GM23248 (cell line): ENCODE data around the gene ATXN7L3B. TPM values are rescaled to one million over a fixed set of nuclear protein-coding genes. Genes with fewer than 3 reads are reported as not detected.

Source experiments
- DNase-seq: peaks from one replicate; pipeline ENCODE4 v3.0.0-alpha.2; 2015
- H2AFZ ChIP-seq: fragments of 200-600 bp; sonication (generic); 2 replicates; pipeline ENCODE4 v1.6.1; 2016; ENCODE audit warnings: antibody characterized with exemption
- H3F3A ChIP-seq: fragments of 200-600 bp; sonication (generic); 2 replicates; pipeline ENCODE4 v1.6.1; 2016; ENCODE audit warnings: mild to moderate bottlenecking, antibody characterized with exemption, mixed run types; ENCODE audit not compliant: insufficient read depth
- H3K27ac ChIP-seq: fragments of 200-600 bp; sonication (generic); 2 replicates; pipeline ENCODE4 v1.5.1; 2016; ENCODE audit warnings: mild to moderate bottlenecking
- H3K27me3 ChIP-seq: fragments of 200-600 bp; sonication (generic); replicated peaks from 2 replicates; pipeline ENCODE4 v1.6.1; 2016; ENCODE audit warnings: mild to moderate bottlenecking; ENCODE audit not compliant: insufficient read depth
- H3K36me3 ChIP-seq: fragments of 200-600 bp; sonication (generic); 2 replicates; pipeline ENCODE4 v1.6.1; 2016; ENCODE audit warnings: low read depth, mild to moderate bottlenecking
- H3K4me1 ChIP-seq: fragments of 200-600 bp; sonication (generic); 2 replicates; pipeline ENCODE4 v1.6.1; 2016; ENCODE audit warnings: mild to moderate bottlenecking; ENCODE audit not compliant: insufficient read depth
- H3K4me2 ChIP-seq: fragments of 200-600 bp; sonication (generic); one replicate; pipeline ENCODE4 v1.6.1; 2016; ENCODE audit warnings: mild to moderate bottlenecking; ENCODE audit not compliant: unreplicated experiment
- H3K4me3 ChIP-seq: fragments of 200-600 bp; sonication (generic); 2 replicates; pipeline ENCODE4 v1.5.1; 2016; ENCODE audit warnings: mild to moderate bottlenecking
- H3K79me2 ChIP-seq: fragments of 200-600 bp; sonication (generic); 2 replicates; pipeline ENCODE4 v1.6.1; 2016; ENCODE audit warnings: mild to moderate bottlenecking; ENCODE audit not compliant: insufficient read depth
- H3K9ac ChIP-seq: fragments of 200-600 bp; sonication (generic); 2 replicates; pipeline ENCODE4 v1.6.1; 2016; ENCODE audit warnings: mild to moderate bottlenecking
- H3K9me2 ChIP-seq: fragments of 200-600 bp; sonication (generic); 2 replicates; pipeline ENCODE4 v1.6.1; 2016; ENCODE audit warnings: mixed run types, mild to moderate bottlenecking, moderate library complexity; ENCODE audit not compliant: insufficient read depth
- H3K9me3 ChIP-seq: fragments of 200-600 bp; sonication (generic); one replicate; pipeline ENCODE4 v1.6.1; 2017; ENCODE audit warnings: low read depth
- H4K20me1 ChIP-seq: fragments of 200-600 bp; sonication (generic); 2 replicates; pipeline ENCODE4 v1.6.0; 2016; ENCODE audit not compliant: insufficient read depth
- EZH2 ChIP-seq: fragments of 200-600 bp; sonication (generic); IDR thresholded peaks from 2 replicates; pipeline ENCODE4 v1.6.1; 2018; ENCODE audit warnings: antibody characterized with exemption, mild to moderate bottlenecking; ENCODE audit not compliant: insufficient read depth, poor library complexity, severe bottlenecking
- EZH2phosphoT487 ChIP-seq: fragments of 200-600 bp; sonication (generic); IDR thresholded peaks from 2 replicates; pipeline ENCODE4 v1.6.1; 2018; ENCODE audit warnings: antibody characterized with exemption, moderate library complexity, mild to moderate bottlenecking, low read depth; ENCODE audit not compliant: insufficient read depth
- WGBS, 2 experiments: methylation state at CpG; one replicate each; pipeline ENCODE4 v1.1.6; 2015 to 2017; ENCODE audit warnings: low lambda C conversion rate in 2 of 2, low coverage in 1 of 2; ENCODE audit errors: missing lambda C conversion rate in 2 of 2; 5-methylcytosine and 5-hydroxymethylcytosine counted together
- in situ Hi-C: fragments of 300-500 bp; cut with MboI; formaldehyde crosslinking; loops from 2 replicates; pipeline ENCODE4 v1.15.0; 2020
- polyA plus RNA-seq: library from polyadenylated mRNA; unstranded; fragments of >200 nt; fragmentation: Nextera tagmentation; extraction: Ambion mirVana; gene quantifications from 2 replicates; pipeline ENCODE4 v1.2.1, GENCODE V29; 2016
- total RNA-seq: library from RNA; depleted of rRNA; stranded (reverse); fragments of >200 nt; shearing (Covaris generic); gene quantifications from 2 replicates; pipeline ENCODE4 v1.2.3, GENCODE V29; 2014; rRNA removed

The ATXN7L3B gene
- total RNA-seq, result 21.4 and 25.2 TPM in 2 replicates
- 21.5 and 23.3 TPM in 2 replicates for polyA plus RNA-seq

DNA sequence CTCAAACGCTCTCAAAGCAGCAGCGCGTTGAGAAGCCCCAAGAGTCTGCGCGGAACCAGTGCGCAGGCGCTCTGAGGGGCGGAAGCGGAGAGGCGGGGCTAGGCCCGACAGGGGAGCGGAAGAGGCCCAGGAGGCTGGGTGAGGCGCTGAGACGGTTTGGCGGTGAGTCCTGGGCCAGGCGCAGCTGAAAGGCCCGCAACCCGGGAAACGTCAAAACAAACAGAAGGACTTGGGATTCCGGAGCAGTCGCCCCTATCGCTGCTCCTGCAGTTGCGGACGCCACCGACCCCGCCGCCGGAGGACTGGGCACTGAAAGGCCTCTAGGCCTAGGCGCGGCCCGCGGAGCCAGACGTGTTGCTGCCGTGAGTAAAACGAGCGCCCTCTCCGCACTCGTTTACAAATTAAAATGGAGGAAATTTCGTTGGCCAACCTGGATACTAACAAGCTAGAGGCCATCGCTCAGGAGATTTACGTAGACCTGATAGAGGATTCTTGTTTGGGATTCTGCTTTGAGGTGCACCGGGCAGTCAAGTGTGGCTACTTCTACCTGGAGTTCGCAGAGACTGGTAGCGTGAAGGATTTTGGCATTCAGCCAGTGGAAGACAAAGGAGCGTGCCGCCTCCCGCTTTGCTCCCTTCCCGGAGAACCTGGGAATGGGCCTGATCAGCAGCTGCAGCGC lies at the start of gene ATXN7L3B:
ATXN7L3B (plus strand) TSS at position 129 of the 679 bp plus-strand sequence; CDS start at position 407, 278 bp downstream.
- peaks cover 7% of the 10 kb centered on the region for H3F3A ChIP-seq
- peaks cover 21% of the 10 kb centered on the region; the same call in 1 of the 2 replicates for H4K20me1 ChIP-seq
- in situ Hi-C loops, result no loop called here
- H3K79me2 ChIP-seq, result peaks cover 51% of the 10 kb centered on the region
- H3K9me3 ChIP-seq, result no peaks in the 10 kb centered on the region
- H3K4me2 ChIP-seq, result peak within 1 kb of the TSS; percentile 98
- TF ChIP-seq EZH2 (no peak), EZH2phosphoT487 (no peak)
- 1 to 2% methylated on average over 46 to 49 of the region's 49 CpGs for WGBS, 2 experiments
- DNase-seq, result peak; percentile 98
- peak within 1 kb of the TSS; percentile 95 for H3K27ac ChIP-seq
- H3K4me3 ChIP-seq, result peak within 1 kb of the TSS; percentile 95
- peak within 1 kb of the TSS; percentile 99 for H3K9ac ChIP-seq
- peaks cover 34% of the 10 kb centered on the region for H3K4me1 ChIP-seq
- no peaks in the 10 kb centered on the region for H3K9me2 ChIP-seq
- peak within 1 kb of the TSS; percentile 99 for H2AFZ ChIP-seq
- 0 out of 2 replicates have a peak, but pooled peaks cover 12% of the 10 kb centered on the region for H3K36me3 ChIP-seq
- H3K27me3 ChIP-seq, result no peaks in the 10 kb centered on the region

DNA sequence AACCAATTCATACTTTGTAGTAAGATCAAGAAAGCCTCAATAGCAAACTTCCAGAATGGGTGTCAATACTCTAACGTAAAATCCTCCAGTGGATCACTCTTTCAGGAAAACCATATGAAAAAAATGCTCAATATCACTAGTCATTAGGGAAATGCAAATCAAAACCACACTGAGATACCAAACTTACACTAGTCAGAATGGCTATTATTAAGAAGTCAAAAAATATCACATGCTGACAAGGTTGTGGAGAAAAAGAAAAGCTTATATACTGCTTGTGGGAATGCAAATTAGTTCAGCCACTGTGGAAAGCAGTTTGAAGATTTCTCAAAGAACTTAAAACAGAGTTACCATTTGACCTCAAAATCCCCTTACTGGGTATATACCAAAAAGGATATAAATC lies 49.5 kb upstream of the ATXN7L3B start:
- 5% methylated on average over 1 of the region's 1 CpG for WGBS, 2 experiments
- Histone ChIP-seq H3K9me3 (no peaks in the 10 kb centered on the region), H3K4me2 (no peak overlapping the region), H3K27ac (no peak overlapping the region), H3K36me3 (no peaks in the 10 kb centered on the region), H3K4me1 (no peaks in the 10 kb centered on the region), H3K27me3 (no peaks in the 10 kb centered on the region), H3K79me2 (no peaks in the 10 kb centered on the region), H3K9ac (no peak overlapping the region), H4K20me1 (no peaks in the 10 kb centered on the region), H3K9me2 (no peaks in the 10 kb centered on the region), H3F3A (no peaks in the 10 kb centered on the region), H3K4me3 (no peak overlapping the region), H2AFZ (no peak overlapping the region)
- no peak for DNase-seq
- TF ChIP-seq EZH2phosphoT487 (no peak), EZH2 (no peak)
- in situ Hi-C loops, result no loop called here

- Histone ChIP-seq H3K36me3 (no peaks in the 10 kb centered on the region), H4K20me1 (no peaks in the 10 kb centered on the region), H3K9ac (no peak overlapping the region), H3K27me3 (no peaks in the 10 kb centered on the region), H2AFZ (no peak overlapping the region), H3K9me3 (no peaks in the 10 kb centered on the region), H3K27ac (no peak overlapping the region), H3K4me2 (no peak overlapping the region), H3K9me2 (no peaks in the 10 kb centered on the region), H3K79me2 (no peaks in the 10 kb centered on the region), H3K4me1 (no peaks in the 10 kb centered on the region), H3K4me3 (no peak overlapping the region), H3F3A (no peaks in the 10 kb centered on the region)
- TF ChIP-seq EZH2, result no peak
- TF ChIP-seq EZH2phosphoT487, result no peak
- 2 to 8% methylated on average over 2 of the region's 2 CpGs for WGBS, 2 experiments
- no peak for DNase-seq
- in situ Hi-C loops, result no loop called here
Measured at GRCh38 chr12:74489543-74489942, 48.1 kb upstream of the ATXN7L3B start.

DNA sequence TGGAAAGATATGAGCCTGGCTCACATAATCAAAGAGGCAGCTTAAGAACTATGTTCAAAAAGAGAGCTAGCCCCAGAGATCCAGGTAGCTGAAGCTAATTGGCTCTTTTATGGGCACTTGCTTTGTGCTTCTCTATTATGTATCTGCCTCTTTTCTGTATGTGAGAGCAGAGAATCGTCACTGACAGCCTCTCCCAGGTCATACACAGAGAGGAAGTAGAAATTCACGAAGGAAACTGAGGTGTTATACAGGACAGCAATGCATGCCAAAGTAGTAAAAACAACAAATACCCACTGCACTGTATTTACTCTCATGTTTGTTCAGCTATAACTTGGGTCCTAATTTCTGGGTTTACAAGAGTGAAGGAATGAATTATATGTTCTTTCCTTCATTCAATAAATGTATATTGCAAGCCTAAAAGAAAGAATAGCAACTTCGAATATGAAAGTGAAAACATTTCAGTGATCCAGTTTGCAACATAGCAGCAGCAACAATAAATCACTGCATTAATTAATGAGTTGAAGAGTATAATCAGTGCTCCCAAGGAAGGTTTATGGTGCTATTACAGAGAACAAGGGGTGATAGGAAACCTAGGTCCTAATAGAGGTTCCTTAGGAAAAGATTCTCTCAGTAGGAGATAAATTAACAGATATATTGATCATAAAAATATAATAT lies 47.1 kb upstream of the ATXN7L3B start:
- Histone ChIP-seq H3K4me3 (no peak overlapping the region), H3K79me2 (no peaks in the 10 kb centered on the region), H3K9ac (no peak overlapping the region), H4K20me1 (no peaks in the 10 kb centered on the region), H3K4me1 (no peaks in the 10 kb centered on the region), H3K9me3 (no peaks in the 10 kb centered on the region), H2AFZ (no peak overlapping the region), H3K27me3 (no peaks in the 10 kb centered on the region), H3K36me3 (no peaks in the 10 kb centered on the region), H3K27ac (no peak overlapping the region), H3F3A (no peaks in the 10 kb centered on the region), H3K9me2 (no peaks in the 10 kb centered on the region), H3K4me2 (no peak overlapping the region)
- TF ChIP-seq EZH2, result no peak
- TF ChIP-seq EZH2phosphoT487, result no peak
- in situ Hi-C loops, result no loop called here
- WGBS, 2 experiments, result 4 to 5% methylated on average over 3 of the region's 3 CpGs
- DNase-seq, result no peak
